NB4 (cell line): Measurements from ENCODE around the gene PRPF40A.

ENCODE experiments used
- DNase-seq: peaks from one replicate; pipeline ENCODE4 v3.0.0; 2010; ENCODE audit warnings: low read depth
- H3K4me3 ChIP-seq: one replicate; pipeline ENCODE4 v1.5.1; 2011; ENCODE audit warnings: mild to moderate bottlenecking, low read depth, low read length, moderate library complexity
- CTCF ChIP-seq: IDR thresholded peaks from one replicate; pipeline ENCODE4 v1.5.1; 2012; ENCODE audit warnings: low read depth, low read length
- MAX ChIP-seq: IDR thresholded peaks from 2 replicates; pipeline ENCODE4 v1.6.1; 2011; ENCODE audit warnings: low read depth, low read length
- MYC ChIP-seq: IDR thresholded peaks from 2 replicates; pipeline ENCODE4 v1.6.1; 2011; ENCODE audit warnings: low read depth, low read length
- POLR2A ChIP-seq: IDR thresholded peaks from 2 replicates; pipeline ENCODE4 v1.6.1; 2011; ENCODE audit warnings: mild to moderate bottlenecking; ENCODE audit not compliant: insufficient read length; ENCODE audit errors: extremely low read depth

The PRPF40A gene

DNA sequence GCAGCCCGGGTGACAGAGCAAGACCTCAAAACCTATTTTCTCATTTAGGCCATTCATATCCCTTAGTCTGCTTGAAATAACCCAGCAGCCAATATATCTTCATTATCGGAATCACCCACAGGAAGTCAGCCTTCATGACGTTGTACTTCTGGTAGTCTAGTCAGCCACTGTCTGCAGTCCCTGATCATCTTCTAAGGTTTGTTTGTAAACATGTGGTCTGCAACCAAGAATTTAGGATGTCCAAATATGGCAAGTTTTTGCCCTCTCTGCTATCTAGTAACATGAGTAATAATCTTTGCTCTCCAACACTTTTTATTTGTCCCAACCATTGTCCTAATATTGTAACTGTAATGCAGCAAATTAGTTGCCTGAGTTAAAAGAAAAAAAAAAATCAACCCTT lies 92.5 kb downstream of the PRPF40A start:
- H3K4me3 ChIP-seq, result no peak overlapping the region
- no peak for TF ChIP-seq MAX
- no peak for TF ChIP-seq CTCF
- TF ChIP-seq MYC, result no peak
- TF ChIP-seq POLR2A, result no peak
- no peak for DNase-seq

DNA sequence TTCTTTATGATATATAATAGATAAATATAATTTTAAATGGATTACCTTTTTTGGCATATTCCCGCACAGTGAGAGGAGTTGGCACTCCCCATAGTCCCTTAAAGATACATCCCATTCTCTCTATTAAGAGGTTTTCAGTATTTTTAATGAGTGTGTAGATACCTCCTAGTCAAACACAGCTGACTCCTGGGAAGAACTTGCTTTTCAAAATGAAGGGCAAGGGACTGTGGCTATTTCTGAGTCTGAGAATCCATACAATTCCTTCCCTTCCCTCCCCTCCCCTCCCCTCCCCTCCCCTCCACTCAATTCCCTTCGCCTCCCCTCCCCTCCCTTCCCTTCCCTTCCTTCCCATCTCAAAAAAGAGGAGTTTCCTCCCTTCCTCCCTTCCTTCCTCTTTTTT lies 93.5 kb downstream of the PRPF40A start:
- no peak for DNase-seq
- no peak overlapping the region for H3K4me3 ChIP-seq
- TF ChIP-seq POLR2A (no peak), MYC (no peak), CTCF (no peak), MAX (no peak)

DNA sequence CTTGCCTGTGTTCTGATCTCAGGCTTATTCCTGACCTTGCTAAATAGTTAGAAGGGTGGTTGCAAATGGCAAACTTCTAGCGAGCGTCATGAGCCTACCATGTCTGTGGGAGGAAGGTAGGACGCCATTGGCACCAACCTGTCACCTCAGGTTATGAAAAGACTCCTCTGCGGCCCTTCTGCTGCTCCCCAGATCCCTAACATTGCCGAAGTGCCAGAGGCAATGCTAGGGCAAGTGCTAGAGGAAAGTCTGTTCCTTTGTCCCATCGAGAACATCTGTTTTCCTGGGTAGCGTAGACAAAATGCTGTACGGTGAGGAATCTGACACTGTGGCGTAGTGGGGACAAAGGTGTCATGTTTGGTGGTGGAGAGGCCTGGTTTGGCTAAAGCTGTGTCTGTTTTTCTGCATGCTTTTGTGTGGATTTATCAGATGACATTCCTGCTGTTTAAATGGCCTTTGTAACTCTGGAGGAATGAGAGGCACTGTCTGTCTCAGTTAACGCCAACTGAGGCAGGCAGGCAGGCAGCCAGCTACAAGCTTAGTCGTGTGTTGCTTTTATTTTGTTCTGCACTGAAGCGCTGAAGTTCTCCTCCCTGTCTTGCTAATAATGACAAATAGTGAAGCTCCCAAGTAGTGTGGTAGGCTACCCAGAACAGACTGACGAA lies 94.1 kb downstream of the PRPF40A start:
- no peak overlapping the region for H3K4me3 ChIP-seq
- TF ChIP-seq MAX, result no peak
- no peak for TF ChIP-seq MYC
- TF ChIP-seq CTCF, result no peak
- no peak for TF ChIP-seq POLR2A
- no peak for DNase-seq

GRCh38 chr2:152622219-152622618 lies 95.0 kb downstream of the PRPF40A start:
- H3K4me3 ChIP-seq, result no peak overlapping the region
- TF ChIP-seq CTCF, result no peak
- no peak for DNase-seq

DNA sequence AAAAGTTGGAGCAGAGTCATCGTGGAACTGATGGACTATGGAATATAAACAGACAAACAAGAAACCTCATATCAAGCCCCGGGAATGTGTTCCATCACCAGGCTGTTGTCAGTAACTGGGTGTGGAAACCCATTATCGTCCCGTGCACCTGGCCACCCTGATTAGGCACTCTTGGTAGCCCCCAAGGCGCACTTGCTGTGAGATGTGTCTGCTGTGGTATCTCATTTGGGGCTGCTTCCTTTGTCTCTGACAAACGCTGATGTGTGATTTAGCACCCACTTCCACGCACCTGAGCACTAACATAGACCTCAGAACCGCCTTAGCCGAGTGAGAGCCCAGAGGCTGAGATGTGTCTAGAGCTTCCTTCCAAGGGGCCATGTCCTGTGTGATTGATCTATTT lies 96.3 kb downstream of the PRPF40A start:
- no peak for TF ChIP-seq POLR2A
- TF ChIP-seq MAX, result no peak
- no peak for TF ChIP-seq CTCF
- TF ChIP-seq MYC, result no peak
- no peak overlapping the region for H3K4me3 ChIP-seq
- no peak for DNase-seq

DNA sequence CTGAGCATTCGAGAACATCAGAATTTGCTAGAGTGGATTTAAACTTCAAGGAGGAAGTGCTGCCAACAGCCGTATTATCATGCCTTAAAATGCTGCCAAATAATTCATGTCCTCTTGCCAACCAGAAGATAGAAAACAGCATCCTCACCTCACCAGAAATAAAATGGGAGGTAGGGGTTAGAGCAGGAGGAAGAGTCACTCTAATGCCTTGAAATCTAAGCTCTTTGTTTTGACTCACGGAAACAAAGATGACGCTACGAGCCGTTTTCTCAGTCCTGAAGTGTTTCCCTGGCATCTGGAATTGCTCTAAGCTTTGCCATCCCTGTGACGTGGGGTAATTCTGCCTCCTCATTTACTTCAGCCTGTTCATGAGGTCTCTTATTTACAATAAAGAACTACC lies 97.1 kb downstream of the PRPF40A start:
- TF ChIP-seq CTCF (no peak), POLR2A (no peak), MAX (no peak), MYC (no peak)
- no peak for DNase-seq
- no peak overlapping the region for H3K4me3 ChIP-seq
